Measurements from ENCODE around the gene PRIM1.
"Not testable (repeated sequence)": the region's sequence is repeated elsewhere in the genome, so short reads cannot be mapped to it uniquely, and the experiment has no call there.

The PRIM1 gene

DNA sequence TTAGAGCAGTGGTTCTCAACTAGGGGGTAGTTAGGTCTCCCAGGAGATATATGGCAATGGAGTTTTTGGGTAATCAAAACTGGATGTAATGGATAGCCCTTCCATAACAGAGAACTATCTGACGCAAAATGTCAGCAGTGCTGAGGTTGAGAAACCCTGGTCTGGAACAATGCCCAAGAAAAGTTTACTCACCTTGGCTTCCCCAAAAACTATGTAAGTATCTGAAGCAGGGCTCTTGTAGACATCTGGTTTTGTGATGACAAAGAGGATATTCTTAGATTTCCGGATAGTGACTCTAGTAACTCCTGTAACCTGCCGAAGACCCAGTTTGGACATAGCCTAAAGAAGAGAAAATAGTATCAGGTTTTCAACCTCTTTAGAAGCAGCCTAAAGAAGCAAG, 38.8 kb downstream of the PRIM1 start:
- Mint-ChIP-seq H3K36me3 (ENCODE audit: low read depth) (peaks cover 55% of the 10 kb centered on the region), H3K27me3 (ENCODE audit: low read depth) (no peaks in the 10 kb centered on the region), H3K9me3 (no peaks in the 10 kb centered on the region), H3K4me1 (peaks cover 31% of the 10 kb centered on the region), H3K4me3 (no peak overlapping the region), H3K27ac (no peak overlapping the region)
- no peak for TF ChIP-seq CTCF (IDR thresholded peaks at IDR 0.05; ENCODE audit: unreplicated experiment in 3 of 3)

- no peak for TF ChIP-seq CTCF (IDR thresholded peaks at IDR 0.05; ENCODE audit: unreplicated experiment in 3 of 3)
- no peaks in the 10 kb centered on the region for H3K9me3 Mint-ChIP-seq
- no peaks in the 10 kb centered on the region for H3K27me3 Mint-ChIP-seq (ENCODE audit: low read depth)
- H3K27ac Mint-ChIP-seq, result no peak overlapping the region
- H3K4me3 Mint-ChIP-seq, result no peak overlapping the region
- peaks cover 39% of the 10 kb centered on the region for H3K36me3 Mint-ChIP-seq (ENCODE audit: low read depth)
- H3K4me1 Mint-ChIP-seq, result peaks cover 7% of the 10 kb centered on the region
Observed at GRCh38 chr12:56709759-56710376, 42.3 kb downstream of the PRIM1 start.

DNA sequence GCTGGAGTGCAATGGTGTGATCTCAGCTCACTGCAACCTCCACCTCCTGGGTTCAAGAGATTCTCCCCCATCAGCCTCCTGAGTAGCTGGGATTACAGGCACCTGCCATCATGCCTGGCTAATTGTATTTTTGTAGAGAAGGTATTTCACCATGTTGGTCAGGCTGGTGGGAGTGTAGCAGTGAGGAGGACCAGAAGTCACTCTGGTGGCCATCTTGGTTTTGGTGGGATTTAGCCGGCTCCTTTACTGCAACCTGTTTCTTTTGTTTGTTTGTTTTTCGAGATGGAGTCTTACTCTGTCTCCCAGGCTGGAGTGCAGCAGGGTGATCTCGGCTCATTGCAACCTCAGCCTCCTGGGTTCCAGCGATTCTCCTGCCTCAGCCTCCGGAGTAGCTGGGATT, 47.6 kb downstream of the PRIM1 start:
- not testable (repeated sequence) for H3K27ac Mint-ChIP-seq; H3K4me3 Mint-ChIP-seq; H3K36me3 Mint-ChIP-seq (ENCODE audit: low read depth); H3K4me1 Mint-ChIP-seq; H3K27me3 Mint-ChIP-seq (ENCODE audit: low read depth); H3K9me3 Mint-ChIP-seq

GRCh38 chr12:56699020-56699661, 53.0 kb downstream of the PRIM1 start:
- Mint-ChIP-seq H3K36me3 (ENCODE audit: low read depth) (no peaks in the 10 kb centered on the region), H3K27me3 (ENCODE audit: low read depth) (no peaks in the 10 kb centered on the region), H3K4me1 (peaks cover 18% of the 10 kb centered on the region), H3K27ac (peak overlapping the region in 1 of 3 experiments; percentile 31), H3K4me3 (no peak overlapping the region), H3K9me3 (no peaks in the 10 kb centered on the region)
- TF ChIP-seq CTCF (IDR thresholded peaks at IDR 0.05; ENCODE audit: unreplicated experiment in 3 of 3), result no peak

DNA sequence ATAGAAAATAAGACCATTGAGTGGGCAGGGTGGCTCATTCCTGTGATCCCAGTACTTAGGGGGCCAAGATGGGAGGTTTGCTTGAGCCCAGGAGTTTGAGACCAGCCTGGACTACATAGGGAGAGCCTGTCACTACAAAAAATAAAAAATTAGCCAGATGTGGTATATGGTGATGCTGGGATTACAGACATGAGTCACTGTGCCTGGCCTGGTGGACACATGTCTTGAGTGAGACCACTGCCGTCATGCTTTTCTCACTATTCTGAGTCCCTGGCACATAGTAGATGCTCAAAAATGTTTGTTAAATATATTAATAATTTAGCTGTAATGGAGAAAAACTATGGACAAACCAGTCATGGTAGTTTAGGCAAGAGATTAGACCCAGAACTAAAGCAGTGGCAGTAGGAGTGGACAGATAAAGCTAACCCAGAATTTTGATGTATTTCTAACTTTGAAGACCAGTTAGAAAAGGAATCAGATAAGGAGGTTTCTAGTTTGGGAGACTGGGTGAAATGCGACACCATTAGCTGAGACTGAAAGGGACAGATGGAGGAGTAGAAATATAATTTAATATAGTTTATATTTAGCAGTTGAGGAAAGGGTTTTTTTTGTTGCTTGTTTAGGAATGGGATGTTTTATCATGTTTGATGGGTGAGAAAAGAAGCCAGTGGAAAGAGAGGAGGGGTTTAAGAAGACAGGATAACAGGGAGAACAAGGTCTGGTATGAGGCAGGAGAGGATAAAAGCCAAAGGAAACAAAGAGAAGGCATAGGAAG, 56.6 kb downstream of the PRIM1 start:
- no peak for TF ChIP-seq CTCF (IDR thresholded peaks at IDR 0.05; ENCODE audit: unreplicated experiment in 3 of 3)
- Mint-ChIP-seq H3K27ac (peak overlapping the region; percentile 92 to 96 (median 92)), H3K27me3 (ENCODE audit: low read depth) (no peaks in the 10 kb centered on the region), H3K4me1 (peaks cover 18% of the 10 kb centered on the region), H3K9me3 (no peaks in the 10 kb centered on the region), H3K36me3 (ENCODE audit: low read depth) (no peaks in the 10 kb centered on the region), H3K4me3 (peak overlapping the region in 2 of 3 experiments; percentile 42 to 60)

DNA sequence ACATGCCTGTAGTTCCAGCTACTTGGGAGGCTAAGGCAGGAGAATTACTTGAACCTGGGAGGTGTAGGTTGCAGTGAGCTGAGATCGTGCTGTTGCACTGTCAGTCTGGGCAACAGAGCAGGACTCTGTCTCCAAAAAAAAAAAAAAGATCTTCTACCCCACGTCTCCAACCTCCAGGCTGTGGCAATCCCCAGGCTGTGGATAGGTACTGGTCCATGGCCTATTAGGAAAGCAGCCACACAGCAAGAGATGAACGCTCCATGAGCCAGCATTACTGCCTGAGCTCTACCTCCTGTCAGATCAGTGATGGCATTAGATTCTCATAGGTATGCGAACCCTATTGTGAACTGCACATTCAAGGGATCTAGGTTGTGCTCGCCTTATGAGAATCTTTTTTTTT, 58.0 kb downstream of the PRIM1 start:
- Mint-ChIP-seq H3K4me1 (peaks cover 18% of the 10 kb centered on the region), H3K4me3 (peak overlapping the region in 1 of 3 experiments; percentile 39), H3K9me3 (no peaks in the 10 kb centered on the region), H3K27ac (no peak overlapping the region), H3K36me3 (ENCODE audit: low read depth) (no peaks in the 10 kb centered on the region), H3K27me3 (ENCODE audit: low read depth) (no peaks in the 10 kb centered on the region)
- TF ChIP-seq CTCF (IDR thresholded peaks at IDR 0.05; ENCODE audit: unreplicated experiment in 3 of 3), result no peak
